ENCODE results near the gene HNRNPUL1. TPM values are rescaled to one million over a fixed set of nuclear protein-coding genes. Genes with fewer than 3 reads are reported as not detected.

HNRNPUL1 gene
- total RNA-seq, 4 donors from 2014 or later = 98.1 to 127 (median 113) TPM

DNA sequence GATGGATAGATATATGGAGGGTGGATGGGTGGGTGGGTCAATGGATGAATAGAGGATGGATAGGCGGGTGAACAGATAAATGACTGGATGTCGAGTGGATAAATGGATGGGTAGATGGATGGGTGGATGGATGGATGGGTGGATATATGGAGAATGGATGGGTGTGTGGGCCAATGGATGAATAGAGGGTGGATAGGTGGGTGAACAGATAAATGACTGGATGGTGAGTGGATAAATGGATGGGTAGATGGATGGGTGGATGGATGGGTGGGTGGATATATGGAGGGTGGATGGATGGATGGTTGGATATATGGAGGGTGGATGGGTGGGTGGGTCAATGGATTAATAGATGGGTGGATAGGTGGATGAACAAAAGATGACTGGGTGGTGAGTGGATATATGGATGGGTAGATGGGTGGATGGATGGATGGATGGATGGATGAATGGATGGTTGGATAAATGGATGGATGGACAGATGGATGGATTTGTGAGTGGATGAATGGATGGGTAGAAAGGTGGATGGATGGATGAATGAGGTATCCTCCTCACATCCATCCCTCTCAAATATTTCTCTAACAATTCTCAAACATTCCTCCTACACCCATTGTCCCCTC, 24.1 kb upstream of the HNRNPUL1 start:
- Histone ChIP-seq H3K27me3 (no peaks in the 10 kb centered on the region), H3K36me3 (peaks cover 0 to 82% (median 0%) of the 10 kb centered on the region in 3 donors), H3K9me3 (no peaks in the 10 kb centered on the region), H3K4me3 (no peak overlapping the region), H3K27ac (no peak overlapping the region), H3K4me1 (peaks cover 0 to 6% (median 0%) of the 10 kb centered on the region in 3 donors)
- TF ChIP-seq POLR2A (IDR thresholded peaks at IDR 0.05) = no peak
- TF ChIP-seq, protein P1, sequence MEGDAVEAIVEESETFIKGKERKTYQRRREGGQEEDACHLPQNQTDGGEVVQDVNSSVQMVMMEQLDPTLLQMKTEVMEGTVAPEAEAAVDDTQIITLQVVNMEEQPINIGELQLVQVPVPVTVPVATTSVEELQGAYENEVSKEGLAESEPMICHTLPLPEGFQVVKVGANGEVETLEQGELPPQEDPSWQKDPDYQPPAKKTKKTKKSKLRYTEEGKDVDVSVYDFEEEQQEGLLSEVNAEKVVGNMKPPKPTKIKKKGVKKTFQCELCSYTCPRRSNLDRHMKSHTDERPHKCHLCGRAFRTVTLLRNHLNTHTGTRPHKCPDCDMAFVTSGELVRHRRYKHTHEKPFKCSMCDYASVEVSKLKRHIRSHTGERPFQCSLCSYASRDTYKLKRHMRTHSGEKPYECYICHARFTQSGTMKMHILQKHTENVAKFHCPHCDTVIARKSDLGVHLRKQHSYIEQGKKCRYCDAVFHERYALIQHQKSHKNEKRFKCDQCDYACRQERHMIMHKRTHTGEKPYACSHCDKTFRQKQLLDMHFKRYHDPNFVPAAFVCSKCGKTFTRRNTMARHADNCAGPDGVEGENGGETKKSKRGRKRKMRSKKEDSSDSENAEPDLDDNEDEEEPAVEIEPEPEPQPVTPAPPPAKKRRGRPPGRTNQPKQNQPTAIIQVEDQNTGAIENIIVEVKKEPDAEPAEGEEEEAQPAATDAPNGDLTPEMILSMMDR (IDR thresholded peaks at IDR 0.05) = no peak
- intact Hi-C loops (cut with DNase I) = no loop called here
- 77 to 94% methylated on average over 2 of the region's 2 CpGs for WGBS, 2 donors
- no peak for DNase-seq

GRCh38 chr19:41241859-41242258, 22.3 kb upstream of the HNRNPUL1 start:
- WGBS, 2 donors = 84 to 86% methylated on average over 5 of the region's 5 CpGs
- no peaks in the 10 kb centered on the region for H3K9me3 ChIP-seq
- H3K36me3 ChIP-seq = peaks cover 0 to 91% (median 0%) of the 10 kb centered on the region in 3 donors

DNA sequence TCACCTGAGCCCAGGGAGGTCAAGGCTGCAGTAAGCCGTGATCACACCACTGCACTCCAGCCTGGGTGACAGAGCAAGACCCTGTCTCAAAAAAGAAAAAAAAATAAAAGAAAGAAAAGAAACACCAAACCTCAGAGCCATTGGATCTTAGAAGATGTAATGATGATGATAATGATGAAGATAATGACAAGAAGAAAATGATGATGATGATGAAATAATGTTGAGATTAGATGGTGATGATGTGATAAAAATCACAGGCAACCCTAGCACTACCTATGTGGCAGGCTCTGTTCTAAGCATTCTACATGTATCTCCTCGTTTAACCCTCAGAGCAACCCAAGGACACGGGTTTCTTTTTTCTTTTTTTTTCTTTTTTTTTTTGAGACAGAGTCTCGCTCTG, 20.1 kb upstream of the HNRNPUL1 start:
- Histone ChIP-seq H3K27ac (no peak overlapping the region), H3K27me3 (no peaks in the 10 kb centered on the region), H3K36me3 (peaks cover 0 to 91% (median 0%) of the 10 kb centered on the region in 3 donors), H3K4me3 (no peak overlapping the region), H3K4me1 (peaks cover 0 to 5% (median 0%) of the 10 kb centered on the region in 3 donors), H3K9me3 (no peaks in the 10 kb centered on the region)
- WGBS, 2 donors = 80 to 92% methylated on average over 4 of the region's 4 CpGs
- TF ChIP-seq, protein P1 (IDR thresholded peaks at IDR 0.05) = no peak
- TF ChIP-seq POLR2A (IDR thresholded peaks at IDR 0.05) = no peak
- DNase-seq = no peak
- intact Hi-C loops (cut with DNase I) = no loop called here

More at GRCh38 chr19:41241859-41242258, 22.3 kb upstream of the HNRNPUL1 start:
- TF ChIP-seq POLR2A (IDR thresholded peaks at IDR 0.05) = no peak
- TF ChIP-seq, protein P1 (IDR thresholded peaks at IDR 0.05) = no peak
- intact Hi-C loops (cut with DNase I) = no loop called here
- Histone ChIP-seq H3K4me1 (peaks cover 0 to 6% (median 0%) of the 10 kb centered on the region in 3 donors), H3K4me3 (no peak overlapping the region), H3K27me3 (no peaks in the 10 kb centered on the region), H3K27ac (no peak overlapping the region)
- no peak for DNase-seq

DNA sequence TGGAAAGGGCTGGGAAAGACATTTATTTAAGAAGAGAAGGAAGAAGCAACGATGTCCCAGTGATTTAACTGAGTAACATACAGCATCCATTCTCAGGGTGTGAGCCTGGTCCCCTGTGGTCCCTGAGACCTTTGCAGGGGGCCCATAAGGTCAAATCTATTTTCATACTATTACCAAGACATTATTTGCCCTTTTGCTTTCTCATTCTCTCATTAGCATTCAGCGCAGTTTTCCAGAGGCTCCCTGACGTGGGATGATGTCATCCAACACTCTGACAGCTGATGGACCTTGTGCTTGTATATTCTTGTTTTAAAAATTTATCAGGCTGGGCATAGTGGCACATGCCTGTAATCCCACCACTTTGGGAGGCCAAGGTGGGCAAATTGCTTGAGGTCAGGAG, 18.3 kb upstream of the HNRNPUL1 start:
- Histone ChIP-seq H3K9me3 (no peaks in the 10 kb centered on the region), H3K27me3 (no peaks in the 10 kb centered on the region), H3K4me3 (no peak overlapping the region), H3K27ac (no peak overlapping the region), H3K36me3 (peaks cover 0 to 92% (median 0%) of the 10 kb centered on the region in 3 donors), H3K4me1 (no peaks in the 10 kb centered on the region)
- 74 to 77% methylated on average over 3 of the region's 3 CpGs for WGBS, 2 donors
- no peak for TF ChIP-seq POLR2A (IDR thresholded peaks at IDR 0.05)
- TF ChIP-seq, protein P1 (IDR thresholded peaks at IDR 0.05) = no peak
- no peak for DNase-seq
- intact Hi-C loops (cut with DNase I) = no loop called here

GRCh38 chr19:41248895-41249294, 15.3 kb upstream of the HNRNPUL1 start:
- Histone ChIP-seq H3K4me3 (no peak overlapping the region), H3K9me3 (no peaks in the 10 kb centered on the region), H3K4me1 (no peaks in the 10 kb centered on the region), H3K27me3 (no peaks in the 10 kb centered on the region), H3K36me3 (peaks cover 0 to 96% (median 0%) of the 10 kb centered on the region in 3 donors), H3K27ac (no peak overlapping the region)
- no peak for TF ChIP-seq POLR2A (IDR thresholded peaks at IDR 0.05)
- TF ChIP-seq, protein P1 (IDR thresholded peaks at IDR 0.05) = no peak
- 83 to 96% methylated on average over 4 of the region's 4 CpGs for WGBS, 2 donors
- intact Hi-C loops (cut with DNase I) = no loop called here
- no peak for DNase-seq
